SHP77 treated with DMSO at 0.1 percent for 48 hours (cell line): ENCODE measurements around the gene ZSCAN22.

Experiments
- DNase-seq: peaks from one replicate; lab custom pipeline; 2025; lab: John Stamatoyannopoulos, UW

ZSCAN22 gene

GRCh38 chr19:58351990-58352755 is 25.4 kb downstream of the ZSCAN22 start:
- no peak for DNase-seq

GRCh38 chr19:58352760-58353671 is 26.2 kb downstream of the ZSCAN22 start, which contains the start of gene A1BG:
Gene A1BG, minus strand, starts transcription at chr19:58353492. Its CDS starts 55 bp downstream, at chr19:58353437.
- no peak for DNase-seq

GRCh38 chr19:58353717-58354477 is 27.1 kb downstream of the ZSCAN22 start:
- no peak for DNase-seq

GRCh38 chr19:58354478-58355030 is 27.8 kb downstream of the ZSCAN22 start:
- no peak for DNase-seq

GRCh38 chr19:58355215-58355796 is 28.5 kb downstream of the ZSCAN22 start:
- DNase-seq = no peak

- DNase-seq = no peak
Observed at GRCh38 chr19:58355908-58356765, 29.3 kb downstream of the ZSCAN22 start.

- no peak for DNase-seq
Observed at GRCh38 chr19:58356766-58357480, 30.1 kb downstream of the ZSCAN22 start.

GRCh38 chr19:58357481-58358145 is 30.8 kb downstream of the ZSCAN22 start:
- no peak for DNase-seq

- no peak for DNase-seq
Observed at GRCh38 chr19:58361900-58362271, 35.1 kb downstream of the ZSCAN22 start.

- DNase-seq = peak; percentile 85
Observed at GRCh38 chr19:58362272-58362994, 35.6 kb downstream of the ZSCAN22 start, which contains the start of gene ZNF497. Gene ZNF497, minus strand, starts transcription at chr19:58362751. Its CDS starts 5,116 bp downstream, at chr19:58357635.

GRCh38 chr19:58364146-58364545 is 37.4 kb downstream of the ZSCAN22 start:
- no peak for DNase-seq

- no peak for DNase-seq
Observed at GRCh38 chr19:58366585-58367430, 40.0 kb downstream of the ZSCAN22 start.

- no peak for DNase-seq
Observed at GRCh38 chr19:58367698-58368454, 41.1 kb downstream of the ZSCAN22 start.

GRCh38 chr19:58368561-58369360 is 42.0 kb downstream of the ZSCAN22 start:
- no peak for DNase-seq

- no peak for DNase-seq
Observed at GRCh38 chr19:58372311-58373133, 45.7 kb downstream of the ZSCAN22 start.
